Measurements from ENCODE around the gene STX3. TPM values are rescaled to one million over a fixed set of nuclear protein-coding genes. Genes with fewer than 3 reads are reported as not detected.

STX3 gene
- total RNA-seq, 2 experiments from 2014 or later, result 6.4 to 20.2 TPM

GRCh38 chr11:59730896-59731565, 24.1 kb upstream of the STX3 start:
- H3K4me2 ChIP-seq (ENCODE audit: low read length), result no peak overlapping the region
- H3K9me3 ChIP-seq (ENCODE audit: low read length), result no peaks in the 10 kb centered on the region
- H3K4me1 ChIP-seq (ENCODE audit: insufficient read depth, low read length, poor library complexity, severe bottlenecking), result no peaks in the 10 kb centered on the region
- no peak overlapping the region for H3K4me3 ChIP-seq (ENCODE audit: low read depth, low read length, poor library complexity, severe bottlenecking)
- H3K36me3 ChIP-seq (ENCODE audit: insufficient read depth, low read length), result no peaks in the 10 kb centered on the region
- no peak overlapping the region for H3K27ac ChIP-seq (ENCODE audit: low read depth, low read length, poor library complexity, severe bottlenecking)
- TF ChIP-seq CTCF (conservative IDR thresholded peaks at IDR 0.05; ENCODE audit: low read length), result no peak
- TF ChIP-seq EZH2phosphoT487 (IDR thresholded peaks at IDR 0.05; ENCODE audit: borderline replicate concordance, low read depth, low read length), result no peak
- H2AFZ ChIP-seq (ENCODE audit: low read length), result no peak overlapping the region
- H4K20me1 ChIP-seq (ENCODE audit: insufficient read depth, low read length), result no peaks in the 10 kb centered on the region
- no peaks in the 10 kb centered on the region for H3K9me2 ChIP-seq (ENCODE audit: insufficient read depth, low read length)
- ChIA-PET POLR2A (interaction anchor here (1.0 kb wide), 1 partner anchor 13 kb away, joined by 4 read pairs; no protein-coding TSS in a partner anchor), CTCF (ENCODE audit: unreplicated experiment) (no interaction called here)
- no TSS peak for BruUV-seq (replicated peaks)
- intact Hi-C loops (cut with micrococcal nuclease; ENCODE audit: unreplicated experiment), result no loop called here
- DNase-seq (ENCODE audit: low spot score), result no peak
- H3K79me2 ChIP-seq (ENCODE audit: insufficient read depth, low read depth, low read length), result no peaks in the 10 kb centered on the region

GRCh38 chr11:59746111-59746510, 9.1 kb upstream of the STX3 start:
- Histone ChIP-seq H3K4me3 (ENCODE audit: low read depth, low read length, poor library complexity, severe bottlenecking) (no peak overlapping the region), H3K9me2 (ENCODE audit: insufficient read depth, low read length) (no peaks in the 10 kb centered on the region), H3K9me3 (ENCODE audit: low read length) (no peaks in the 10 kb centered on the region), H3K4me1 (ENCODE audit: insufficient read depth, low read length, poor library complexity, severe bottlenecking) (no peaks in the 10 kb centered on the region), H3K4me2 (ENCODE audit: low read length) (no peak overlapping the region), H4K20me1 (ENCODE audit: insufficient read depth, low read length) (no peaks in the 10 kb centered on the region), H3K27ac (ENCODE audit: low read depth, low read length, poor library complexity, severe bottlenecking) (no peak overlapping the region), H3K79me2 (ENCODE audit: insufficient read depth, low read depth, low read length) (no peaks in the 10 kb centered on the region), H2AFZ (ENCODE audit: low read length) (no peak overlapping the region), H3K36me3 (ENCODE audit: insufficient read depth, low read length) (no peaks in the 10 kb centered on the region)
- no peak for TF ChIP-seq EZH2phosphoT487 (IDR thresholded peaks at IDR 0.05; ENCODE audit: borderline replicate concordance, low read depth, low read length)
- TF ChIP-seq CTCF (conservative IDR thresholded peaks at IDR 0.05; ENCODE audit: low read length), result no peak
- intact Hi-C loops (cut with micrococcal nuclease; ENCODE audit: unreplicated experiment), result no loop called here
- DNase-seq (ENCODE audit: low spot score), result no peak
- no TSS peak for BruUV-seq (replicated peaks)
- ChIA-PET POLR2A (no interaction called here), CTCF (ENCODE audit: unreplicated experiment) (no interaction called here)

Measured in OCI-LY7 (cell line).